ENCODE measurements around the gene EML2.
A peak's percentile ranks its signal among the peaks of the same experiment; 100 is the strongest.

Gene EML2

DNA sequence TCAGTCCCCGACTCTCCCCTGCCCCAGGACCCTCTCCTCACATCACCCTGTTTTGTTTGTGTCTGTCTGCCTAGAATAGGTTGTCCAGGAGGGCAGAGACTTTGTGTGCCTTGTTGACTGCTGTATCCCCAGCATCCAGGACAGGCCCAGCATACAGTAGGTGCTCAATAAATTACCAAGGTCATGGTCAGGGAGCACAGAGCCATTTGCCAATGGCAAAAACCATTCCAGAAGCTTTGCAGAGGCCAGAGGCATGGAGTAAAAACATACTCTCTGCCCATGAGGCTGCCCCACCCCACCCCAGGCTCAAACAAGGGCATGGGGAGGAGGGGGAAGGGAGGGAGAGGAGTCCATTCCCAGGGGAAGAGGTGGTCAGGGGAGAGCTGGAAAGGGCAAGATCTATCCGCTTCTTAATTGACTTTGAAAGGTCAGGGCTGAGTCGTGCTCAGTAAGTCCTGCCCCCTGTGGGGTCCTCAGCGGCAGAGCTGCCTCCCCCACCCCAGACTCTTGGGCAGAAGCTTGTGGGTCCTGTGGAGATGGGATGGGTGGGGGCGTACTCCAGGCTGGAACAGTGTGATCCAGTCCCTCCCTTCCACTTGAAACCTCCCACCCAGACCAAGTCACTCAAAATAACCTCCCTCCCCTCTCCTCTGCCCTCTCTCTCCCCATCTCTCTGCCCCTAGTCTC, 41.6 kb downstream of the EML2 start:
- ChIA-PET CTCF (interaction anchor here (1.3 to 5.2 kb wide), 3 partner anchors 9 to 95 kb away, joined by 4 to 30 read pairs (median 18); partner anchors contain the start of gene QPCTL), POLR2A (no interaction called here)
- TF ChIP-seq, protein P1, sequence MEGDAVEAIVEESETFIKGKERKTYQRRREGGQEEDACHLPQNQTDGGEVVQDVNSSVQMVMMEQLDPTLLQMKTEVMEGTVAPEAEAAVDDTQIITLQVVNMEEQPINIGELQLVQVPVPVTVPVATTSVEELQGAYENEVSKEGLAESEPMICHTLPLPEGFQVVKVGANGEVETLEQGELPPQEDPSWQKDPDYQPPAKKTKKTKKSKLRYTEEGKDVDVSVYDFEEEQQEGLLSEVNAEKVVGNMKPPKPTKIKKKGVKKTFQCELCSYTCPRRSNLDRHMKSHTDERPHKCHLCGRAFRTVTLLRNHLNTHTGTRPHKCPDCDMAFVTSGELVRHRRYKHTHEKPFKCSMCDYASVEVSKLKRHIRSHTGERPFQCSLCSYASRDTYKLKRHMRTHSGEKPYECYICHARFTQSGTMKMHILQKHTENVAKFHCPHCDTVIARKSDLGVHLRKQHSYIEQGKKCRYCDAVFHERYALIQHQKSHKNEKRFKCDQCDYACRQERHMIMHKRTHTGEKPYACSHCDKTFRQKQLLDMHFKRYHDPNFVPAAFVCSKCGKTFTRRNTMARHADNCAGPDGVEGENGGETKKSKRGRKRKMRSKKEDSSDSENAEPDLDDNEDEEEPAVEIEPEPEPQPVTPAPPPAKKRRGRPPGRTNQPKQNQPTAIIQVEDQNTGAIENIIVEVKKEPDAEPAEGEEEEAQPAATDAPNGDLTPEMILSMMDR (IDR thresholded peaks at IDR 0.05; ENCODE audit: insufficient read depth, low read length, missing control alignments), result no peak
- no peak overlapping the region for H3K4me3 ChIP-seq (ENCODE audit: low read depth, low read length)
- DNase-seq (ENCODE audit: low read depth, low spot score), result no peak

DNA sequence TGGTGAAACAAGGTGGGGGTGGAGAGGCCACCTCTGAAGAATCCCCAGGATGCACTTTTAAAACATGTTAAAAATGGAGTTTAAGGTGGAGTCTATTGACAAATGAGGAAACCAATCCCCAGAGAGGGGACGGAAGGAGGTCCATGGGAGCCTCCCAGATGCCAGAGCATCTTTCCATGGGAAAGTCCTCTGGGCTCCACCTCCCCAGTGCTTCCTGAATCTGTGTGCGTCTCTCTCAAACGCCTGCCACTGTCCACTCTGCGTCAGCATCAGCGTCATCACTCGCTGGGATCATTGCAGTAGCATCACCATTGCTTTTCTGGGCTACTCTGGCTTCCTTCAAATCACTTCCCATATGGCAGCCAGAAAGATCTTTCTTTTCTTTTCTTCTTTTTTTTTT, 43.4 kb downstream of the EML2 start:
- DNase-seq (ENCODE audit: low read depth, low spot score), result no peak
- H3K4me3 ChIP-seq (ENCODE audit: low read depth, low read length), result no peak overlapping the region
- ChIA-PET POLR2A (no interaction called here), CTCF (interaction anchor here (0.9 to 5.2 kb wide), 3 partner anchors 10 to 50 kb away, joined by 3 to 30 read pairs (median 3); no protein-coding TSS in a partner anchor)
- TF ChIP-seq, protein P1 (IDR thresholded peaks at IDR 0.05; ENCODE audit: insufficient read depth, low read length, missing control alignments), result no peak

DNA sequence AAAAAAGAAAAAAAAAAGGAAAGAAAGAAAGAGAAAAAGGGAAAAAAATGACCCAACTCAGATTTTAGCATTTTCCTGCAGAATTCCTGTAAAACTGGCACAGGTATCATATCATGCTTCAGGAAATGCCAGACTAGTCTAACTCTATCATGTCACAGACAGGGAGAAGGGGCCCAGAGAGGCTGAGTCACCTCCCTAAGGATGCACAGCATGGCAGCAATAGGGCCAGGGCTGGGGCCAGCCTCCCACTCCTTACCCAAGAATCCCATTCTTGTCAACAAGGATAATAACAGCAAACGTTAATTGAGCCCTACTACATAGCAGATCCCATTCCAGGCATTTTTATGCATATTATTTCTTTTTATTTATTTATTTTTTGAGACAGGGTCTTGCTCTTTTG, 45.7 kb downstream of the EML2 start:
- H3K4me3 ChIP-seq (ENCODE audit: low read depth, low read length), result no peak overlapping the region
- ChIA-PET CTCF (interaction anchor here (1.2 to 5.2 kb wide), 3 partner anchors 13 to 52 kb away, joined by 3 to 30 read pairs (median 9); no protein-coding TSS in a partner anchor), POLR2A (no interaction called here)
- TF ChIP-seq, protein P1 (IDR thresholded peaks at IDR 0.05; ENCODE audit: insufficient read depth, low read length, missing control alignments), result no peak
- DNase-seq (ENCODE audit: low read depth, low spot score), result no peak

DNA sequence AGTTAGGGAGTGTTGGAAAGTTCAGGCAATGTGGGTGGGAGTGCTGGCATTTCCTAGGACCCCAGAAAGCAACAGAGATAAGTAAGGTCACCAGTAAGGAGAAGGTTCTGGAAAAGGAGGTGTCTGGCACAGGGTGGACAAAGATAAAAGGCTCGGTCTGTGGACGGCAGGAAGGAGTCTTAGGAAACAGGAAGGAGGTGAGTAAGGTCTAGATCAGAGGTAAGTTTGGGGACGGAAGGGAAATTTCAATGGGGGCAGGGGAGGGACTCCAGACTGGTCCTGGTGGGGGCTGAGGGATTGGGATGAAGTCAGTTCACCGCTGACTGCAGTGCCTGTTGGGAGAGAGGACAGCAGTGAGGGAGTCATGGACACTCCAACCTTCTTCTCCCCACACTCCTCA, 46.8 kb downstream of the EML2 start:
- CTCF ChIA-PET, result interaction anchor here (1.5 to 2.6 kb wide), 4 partner anchors 10 to 50 kb away, joined by 4 to 22 read pairs (median 8); partner anchors contain the start of gene GPR4
- TF ChIP-seq, protein P1 (IDR thresholded peaks at IDR 0.05; ENCODE audit: insufficient read depth, low read length, missing control alignments), result no peak
- POLR2A ChIA-PET, result no interaction called here
- DNase-seq (ENCODE audit: low read depth, low spot score), result no peak
- no peak overlapping the region for H3K4me3 ChIP-seq (ENCODE audit: low read depth, low read length)

DNA sequence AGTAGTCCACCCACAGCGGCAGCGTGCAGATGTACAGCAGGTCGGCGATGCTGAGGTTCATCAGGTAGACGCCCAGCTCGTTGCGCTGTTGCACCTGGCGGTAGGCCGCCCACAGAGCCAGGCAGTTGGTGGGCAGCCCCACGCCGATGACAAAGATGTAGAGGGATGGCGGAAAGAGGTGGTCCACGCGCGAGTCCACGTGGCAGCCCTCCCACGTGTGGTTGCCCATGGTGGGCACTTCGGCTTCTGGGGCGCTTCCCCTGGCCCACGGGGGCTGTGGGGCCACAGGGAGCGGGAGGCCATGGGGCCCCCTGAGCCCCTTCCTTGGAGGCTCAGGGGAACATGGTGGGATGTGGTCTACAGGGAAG, 47.6 kb downstream of the EML2 start:
- ChIA-PET POLR2A (no interaction called here), CTCF (interaction anchor here (0.8 to 2.6 kb wide), 9 partner anchors 11 to 102 kb away, joined by 3 to 22 read pairs (median 4); partner anchors contain the start of gene GPR4)
- no peak for DNase-seq (ENCODE audit: low read depth, low spot score)
- TF ChIP-seq, protein P1 (IDR thresholded peaks at IDR 0.05; ENCODE audit: insufficient read depth, low read length, missing control alignments), result no peak
- H3K4me3 ChIP-seq (ENCODE audit: low read depth, low read length), result no peak overlapping the region

DNA sequence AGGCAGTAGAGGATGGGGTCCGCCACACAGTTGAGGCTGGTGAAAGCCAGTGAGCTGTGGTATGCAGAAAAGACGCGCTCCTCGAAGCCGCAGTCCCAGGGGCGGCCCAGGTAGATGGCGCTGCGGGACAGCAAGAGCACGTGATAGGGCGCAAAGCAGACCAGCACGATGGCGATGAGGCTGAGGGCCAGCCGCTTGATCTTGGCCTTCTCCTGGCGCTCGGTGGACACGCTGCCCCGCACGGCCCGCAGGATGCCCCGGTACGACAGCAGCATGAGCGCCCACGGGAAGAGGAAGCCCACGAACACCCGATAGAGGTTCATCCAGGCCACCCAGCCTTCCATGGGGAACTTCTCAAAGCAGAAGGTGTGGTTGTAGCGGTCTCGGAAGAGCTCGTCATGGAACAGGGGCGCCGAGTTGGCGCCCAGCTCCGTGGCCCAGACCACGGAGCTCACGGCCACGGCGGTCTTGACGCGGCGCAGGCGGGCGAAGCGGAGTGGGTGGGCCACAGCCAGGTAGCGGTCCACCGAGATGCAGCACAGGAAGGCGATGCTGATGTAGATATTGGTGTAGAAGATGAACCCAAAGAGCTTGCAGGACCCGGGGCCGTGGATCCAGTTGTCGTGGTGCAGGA, 48.1 kb downstream of the EML2 start:
- TF ChIP-seq, protein P1 (IDR thresholded peaks at IDR 0.05; ENCODE audit: insufficient read depth, low read length, missing control alignments), result peak; percentile 56
- DNase-seq (ENCODE audit: low read depth, low spot score), result no peak
- ChIA-PET CTCF (interaction anchor here (0.8 to 2.6 kb wide), 11 partner anchors 10 to 102 kb away, joined by 3 to 22 read pairs (median 4); partner anchors contain the start of gene GPR4), POLR2A (no interaction called here)
- no peak overlapping the region for H3K4me3 ChIP-seq (ENCODE audit: low read depth, low read length)

Measured in AG04449 (cell line).